Epithelial cell of proximal tubule (primary cell): Measurements from ENCODE around the gene PLEKHH1. TPM values are rescaled to one million over a fixed set of nuclear protein-coding genes. Genes with fewer than 3 reads are reported as not detected.
A peak's percentile ranks its signal among the peaks of the same experiment; 100 is the strongest.

Experiments
- DNase-seq: peaks from one replicate; pipeline ENCODE4 v3.0.0-alpha.2; 2011; ENCODE audit warnings: low read depth
- H3K4me3 ChIP-seq: 2 replicates; pipeline ENCODE4 v1.5.1; 2011; ENCODE audit warnings: low read depth, mild to moderate bottlenecking, low read length
- CTCF ChIP-seq: conservative IDR thresholded peaks from 2 replicates; pipeline ENCODE4 v1.5.1; 2012; ENCODE audit warnings: low read depth, mild to moderate bottlenecking, low read length
- total RNA-seq: library from RNA; depleted of rRNA; stranded (reverse); fragments of >200 nt; gene quantifications from 2 replicates; pipeline ENCODE4 v1.2.3, GENCODE V29; 2015

PLEKHH1 gene
- total RNA-seq, 1 donor from 2014 or later, result 7.6 TPM

- DNase-seq, result no peak
- H3K4me3 ChIP-seq, result no peak overlapping the region
- no peak for TF ChIP-seq CTCF
Measured at GRCh38 chr14:67528276-67528675, 4.8 kb upstream of the PLEKHH1 start.

- no peak for TF ChIP-seq CTCF
- no peak overlapping the region for H3K4me3 ChIP-seq
- DNase-seq, result no peak
Measured at GRCh38 chr14:67529947-67530935, 2.8 kb upstream of the PLEKHH1 start.

- H3K4me3 ChIP-seq, result peak overlapping the region; percentile 70
- TF ChIP-seq CTCF, result no peak
- no peak for DNase-seq
Measured at GRCh38 chr14:67532606-67532997, 488 bp upstream of the PLEKHH1 start.

GRCh38 chr14:67533754-67534085 lies 630 bp downstream of the PLEKHH1 start:
- H3K4me3 ChIP-seq, result peak overlapping the region; percentile 70
- TF ChIP-seq CTCF, result no peak
- DNase-seq, result no peak

GRCh38 chr14:67536087-67536486 lies 3.0 kb downstream of the PLEKHH1 start:
- no peak overlapping the region for H3K4me3 ChIP-seq
- no peak for DNase-seq
- TF ChIP-seq CTCF, result no peak

- no peak overlapping the region for H3K4me3 ChIP-seq
Measured at GRCh38 chr14:67537736-67538135, 4.6 kb downstream of the PLEKHH1 start.

More at GRCh38 chr14:67537736-67538135, 4.6 kb downstream of the PLEKHH1 start:
- no peak for TF ChIP-seq CTCF
- no peak for DNase-seq
